Measurements from ENCODE around the gene ODAD2. TPM values are rescaled to one million over a fixed set of nuclear protein-coding genes. Genes with fewer than 3 reads are reported as not detected.

Gene ODAD2
- total RNA-seq, 4 donors from 2014 or later: 0.23 TPM; not detected in 3

DNA sequence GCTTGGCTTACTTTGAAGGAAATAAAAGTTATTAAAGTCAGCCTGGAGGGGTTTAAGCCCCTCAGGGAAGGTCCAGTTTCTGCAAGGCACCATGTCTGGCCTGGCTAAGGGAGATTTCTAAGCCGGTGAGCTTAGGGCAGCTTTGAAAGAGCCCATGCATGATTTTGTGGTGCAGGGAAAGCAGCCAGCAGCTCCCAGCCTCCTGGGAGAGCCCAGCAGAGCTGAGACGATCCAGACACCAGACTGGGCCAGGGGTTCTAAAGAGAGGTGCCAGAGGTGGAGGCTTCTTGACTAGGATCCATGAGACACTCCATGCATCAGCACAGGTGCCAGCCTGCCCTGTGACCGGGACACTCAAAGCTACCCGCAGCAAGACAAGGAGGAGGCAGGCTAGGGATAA lies 193.7 kb downstream of the ODAD2 start:
- 83% methylated on average over 3 of the region's 4 CpGs for WGBS
- no peak for DNase-seq (ENCODE audit: low spot score in 2 of 2)
- no peak overlapping the region for H3K4me3 ChIP-seq

GRCh38 chr10:27804136-27804535 lies 194.7 kb downstream of the ODAD2 start:
- no peak for DNase-seq (ENCODE audit: low spot score in 2 of 2)
- Histone ChIP-seq H3K4me3 (no peak overlapping the region), H3K9me3 (no peaks in the 10 kb centered on the region), H3K27me3 (peaks cover 5% of the 10 kb centered on the region), H3K4me1 (no peaks in the 10 kb centered on the region), H3K36me3 (no peaks in the 10 kb centered on the region), H3K27ac (no peak overlapping the region)
- WGBS: 91% methylated on average over 7 of the region's 7 CpGs
- TF ChIP-seq EP300 (IDR thresholded peaks at IDR 0.05) (no peak), POLR2A (IDR thresholded peaks at IDR 0.05) (no peak), CTCF (IDR thresholded peaks at IDR 0.05) (no peak), POLR2AphosphoS5 (IDR thresholded peaks at IDR 0.05) (no peak)

More for the DNA sequence above, 193.7 kb downstream of the ODAD2 start:
- TF ChIP-seq CTCF (IDR thresholded peaks at IDR 0.05) (no peak), POLR2A (IDR thresholded peaks at IDR 0.05) (no peak), POLR2AphosphoS5 (IDR thresholded peaks at IDR 0.05) (no peak), EP300 (IDR thresholded peaks at IDR 0.05) (no peak)
- Histone ChIP-seq H3K9me3 (no peaks in the 10 kb centered on the region), H3K4me1 (no peaks in the 10 kb centered on the region), H3K27ac (no peak overlapping the region), H3K36me3 (no peaks in the 10 kb centered on the region), H3K27me3 (peaks cover 5% of the 10 kb centered on the region)

DNA sequence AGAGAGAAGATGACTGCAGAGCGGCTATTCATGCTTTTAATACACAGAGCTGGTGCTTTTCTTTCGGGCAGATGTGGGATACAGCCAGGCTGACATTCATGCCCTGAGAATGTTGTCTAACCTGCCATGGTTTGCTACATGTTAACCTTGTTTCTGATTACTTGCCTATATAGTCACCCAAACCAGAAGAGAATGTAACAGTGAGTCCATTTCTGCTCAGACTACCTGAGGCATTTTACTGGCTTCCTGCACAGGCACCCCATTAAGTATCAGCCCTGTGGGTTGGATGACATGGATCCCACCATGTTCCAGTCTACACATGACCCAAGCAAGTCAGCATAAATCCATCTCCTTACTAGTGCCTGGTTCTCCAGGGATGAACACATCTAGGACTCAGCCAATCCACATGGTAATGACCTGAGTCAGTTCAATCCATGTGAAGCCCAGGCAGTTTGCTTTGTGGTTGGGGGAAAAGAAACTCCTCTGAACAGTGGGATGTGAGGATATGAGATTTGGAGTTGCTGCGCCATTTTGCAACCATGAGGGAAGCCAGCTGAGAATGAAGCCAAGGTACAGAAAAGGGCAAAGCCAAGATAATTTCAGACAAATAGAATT lies 197.6 kb downstream of the ODAD2 start:
- no peak for TF ChIP-seq CTCF (IDR thresholded peaks at IDR 0.05)
- TF ChIP-seq POLR2AphosphoS5 (IDR thresholded peaks at IDR 0.05): no peak
- TF ChIP-seq POLR2A (IDR thresholded peaks at IDR 0.05): no peak
- no peak for TF ChIP-seq EP300 (IDR thresholded peaks at IDR 0.05)
- H3K9me3 ChIP-seq: no peaks in the 10 kb centered on the region
- H3K4me1 ChIP-seq: no peaks in the 10 kb centered on the region
- H3K27ac ChIP-seq: no peak overlapping the region
- H3K27me3 ChIP-seq: peaks cover 8% of the 10 kb centered on the region
- no peak for DNase-seq (ENCODE audit: low spot score in 2 of 2)
- no peaks in the 10 kb centered on the region for H3K36me3 ChIP-seq
- WGBS: 63% methylated on average over 3 of the region's 3 CpGs
- no peak overlapping the region for H3K4me3 ChIP-seq

GRCh38 chr10:27799046-27799445 lies 199.8 kb downstream of the ODAD2 start:
- WGBS: 74% methylated on average over 3 of the region's 3 CpGs
- no peaks in the 10 kb centered on the region for H3K9me3 ChIP-seq
- no peaks in the 10 kb centered on the region for H3K36me3 ChIP-seq
- H3K4me3 ChIP-seq: no peak overlapping the region
- H3K27me3 ChIP-seq: peaks cover 8% of the 10 kb centered on the region
- no peak overlapping the region for H3K27ac ChIP-seq
- TF ChIP-seq EP300 (IDR thresholded peaks at IDR 0.05): no peak
- TF ChIP-seq POLR2A (IDR thresholded peaks at IDR 0.05): no peak
- no peak for TF ChIP-seq CTCF (IDR thresholded peaks at IDR 0.05)
- no peaks in the 10 kb centered on the region for H3K4me1 ChIP-seq
- no peak for DNase-seq (ENCODE audit: low spot score in 2 of 2)

DNA sequence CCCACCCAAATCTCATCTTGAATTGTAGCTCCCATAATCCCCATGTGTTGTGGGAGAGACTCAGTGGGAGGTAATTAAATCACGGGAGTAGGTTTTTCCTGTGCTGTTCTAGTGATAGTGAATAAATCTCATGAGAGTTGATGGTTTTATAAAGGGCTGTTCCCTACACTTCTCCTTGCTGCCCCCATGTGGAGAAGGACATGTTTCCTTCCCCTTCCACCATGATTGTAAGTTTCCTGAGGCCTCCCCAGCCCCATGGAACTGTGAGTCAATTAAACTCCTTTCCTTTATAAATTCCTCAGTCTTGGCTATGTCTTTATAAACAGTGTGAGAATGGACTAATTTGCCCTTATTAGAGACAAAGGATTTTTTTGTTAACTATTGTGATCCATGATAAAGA lies 204.7 kb downstream of the ODAD2 start:
- H3K36me3 ChIP-seq: no peaks in the 10 kb centered on the region
- WGBS: 43% methylated on average over 1 of the region's 1 CpG
- H3K4me1 ChIP-seq: no peaks in the 10 kb centered on the region

More for the DNA sequence above, 204.7 kb downstream of the ODAD2 start:
- no peak overlapping the region for H3K4me3 ChIP-seq
- H3K27ac ChIP-seq: no peak overlapping the region
- TF ChIP-seq EP300 (IDR thresholded peaks at IDR 0.05) (no peak), POLR2A (IDR thresholded peaks at IDR 0.05) (no peak), CTCF (IDR thresholded peaks at IDR 0.05) (no peak), POLR2AphosphoS5 (IDR thresholded peaks at IDR 0.05) (no peak)
- DNase-seq (ENCODE audit: low spot score in 2 of 2): no peak
- no peaks in the 10 kb centered on the region for H3K9me3 ChIP-seq
- H3K27me3 ChIP-seq: peaks cover 3% of the 10 kb centered on the region
